ENCODE measurements around the gene PGR.

Gene PGR

DNA sequence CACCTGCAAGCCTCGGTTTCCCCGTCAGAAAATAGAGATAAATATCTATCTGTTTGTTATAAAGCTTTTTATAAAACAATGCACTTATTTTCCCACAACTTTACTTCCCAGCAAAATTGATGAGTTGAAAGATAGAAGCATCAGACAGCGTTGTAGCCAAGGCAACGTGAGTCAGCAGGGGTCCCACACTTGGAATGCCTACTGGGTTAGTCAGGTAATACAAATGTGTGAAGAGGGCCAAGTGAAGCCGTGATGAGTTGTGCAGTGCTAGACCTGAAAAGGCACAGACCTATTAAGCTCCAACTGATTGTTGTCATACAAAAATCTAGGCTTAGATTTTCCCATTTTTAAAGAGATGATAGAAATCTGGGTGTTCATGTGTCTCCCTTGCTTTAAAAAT, 118.7 kb downstream of the PGR start:
- DNase-seq (ENCODE audit: low spot score) = peak; percentile 33

- no peak for DNase-seq (ENCODE audit: low spot score)
Observed at GRCh38 chr11:101009690-101010055, 119.9 kb downstream of the PGR start.

GRCh38 chr11:101008961-101009689, 120.5 kb downstream of the PGR start:
- DNase-seq (ENCODE audit: low spot score) = no peak

DNA sequence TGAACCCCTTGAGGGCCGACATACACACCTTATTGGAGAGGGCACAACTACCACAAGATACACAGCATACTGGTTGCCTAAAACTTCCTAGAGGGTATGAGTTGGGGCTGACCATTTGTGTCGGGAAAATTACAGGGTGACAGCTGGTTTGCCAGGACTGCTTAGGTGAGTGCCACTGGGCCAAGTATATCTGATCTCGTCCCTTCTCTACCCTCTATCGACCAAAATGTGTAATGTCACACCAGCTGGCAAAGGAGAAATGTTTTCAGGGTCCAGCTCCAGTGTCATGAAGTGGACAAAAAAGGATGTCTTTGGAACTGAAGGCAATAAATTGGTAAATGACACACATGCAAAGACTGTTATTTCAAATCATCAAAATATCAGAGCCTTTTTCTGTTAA, 126.1 kb downstream of the PGR start:
- no peak for DNase-seq (ENCODE audit: low spot score)

DNA sequence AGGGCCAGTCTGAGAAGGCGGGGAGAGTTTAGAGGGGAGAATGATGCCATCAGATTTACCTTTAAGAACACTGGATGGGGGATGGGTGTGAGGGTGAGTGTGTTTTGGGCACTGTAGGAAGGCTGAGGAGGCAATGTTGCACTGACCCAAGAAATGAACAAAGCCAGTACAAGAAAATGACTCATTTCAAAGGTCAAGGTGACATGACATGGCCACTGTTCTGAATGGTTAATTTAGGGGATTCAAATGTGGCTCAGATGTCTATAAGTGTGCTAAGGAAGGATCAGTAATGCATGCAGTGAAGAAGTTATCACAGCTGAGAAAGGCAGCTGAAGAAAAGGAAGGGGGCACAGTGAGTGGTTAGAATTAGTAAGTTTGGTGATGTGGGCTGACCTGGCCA, 129.9 kb downstream of the PGR start:
- no peak for DNase-seq (ENCODE audit: low spot score)

GRCh38 chr11:100994966-100995365, 134.6 kb downstream of the PGR start:
- no peak for DNase-seq (ENCODE audit: low spot score)

DNA sequence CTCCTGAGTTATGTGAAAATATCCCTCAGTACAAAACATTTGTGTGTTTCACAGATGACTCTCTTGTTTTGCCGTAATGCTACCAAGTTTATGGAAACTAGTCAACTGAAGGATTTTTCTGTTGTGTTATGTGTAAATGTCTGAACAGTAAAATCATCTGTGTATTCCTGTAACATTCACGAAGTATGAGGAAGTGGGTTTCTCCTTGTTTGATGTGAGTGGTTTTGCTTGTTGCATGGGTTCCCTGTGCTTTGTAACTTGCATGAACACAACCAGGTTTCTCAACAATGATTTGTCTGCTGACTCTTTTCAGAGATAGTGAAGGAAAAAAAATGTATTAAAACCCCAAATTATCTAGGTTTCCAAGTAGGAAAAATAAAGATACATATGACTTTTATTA, 138.1 kb downstream of the PGR start:
- no peak for DNase-seq (ENCODE audit: low spot score)

DNA sequence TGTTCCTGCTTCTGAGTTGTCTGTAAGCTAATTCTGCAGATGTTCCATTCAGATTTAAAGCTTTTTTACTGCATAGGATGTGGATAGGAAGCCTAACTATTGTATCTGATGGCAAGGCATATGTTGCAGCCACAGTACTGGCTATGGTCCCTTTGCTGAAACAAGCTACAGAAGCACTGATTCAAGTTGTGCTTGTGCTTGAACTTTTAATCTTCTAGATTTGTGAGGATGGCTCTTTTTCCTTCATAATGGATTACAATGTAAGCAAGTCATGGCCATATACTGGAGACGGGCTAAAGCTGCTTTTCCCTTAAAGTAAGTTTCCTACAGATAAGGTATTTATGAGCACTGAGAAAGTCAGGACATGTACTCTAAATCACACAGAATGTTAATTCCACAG, 138.7 kb downstream of the PGR start:
- no peak for DNase-seq (ENCODE audit: low spot score)

- no peak for DNase-seq (ENCODE audit: low spot score)
Observed at GRCh38 chr11:100984668-100985067, 144.9 kb downstream of the PGR start.

DNA sequence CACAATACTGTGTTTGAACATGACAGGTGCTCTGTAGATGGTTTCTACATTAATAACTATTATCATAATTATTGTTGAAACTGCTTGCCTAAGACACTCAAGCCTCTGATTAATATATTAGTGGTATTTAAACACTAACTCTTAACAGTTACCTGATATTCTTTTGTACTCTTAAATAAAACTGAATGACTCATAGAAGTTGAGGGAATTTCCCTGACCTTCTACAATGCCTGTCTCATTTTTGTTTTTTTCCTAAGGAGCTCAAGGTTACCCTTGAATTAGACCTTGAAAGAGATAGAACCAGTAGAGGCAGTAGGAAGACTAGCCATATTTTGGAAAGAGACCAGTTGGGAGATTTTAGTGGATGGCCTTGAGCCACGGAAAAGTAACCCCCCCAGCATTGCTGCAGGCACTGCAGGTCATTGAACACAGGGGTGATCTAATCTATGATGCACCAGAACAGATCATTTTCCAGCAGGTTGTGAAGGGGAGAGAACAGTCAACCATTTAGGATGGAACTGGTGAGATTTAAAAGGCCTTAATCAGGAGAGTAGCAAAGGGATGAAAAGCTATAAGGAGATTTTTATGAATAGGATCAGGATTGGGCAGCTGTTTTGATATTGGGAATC, 148.3 kb downstream of the PGR start:
- DNase-seq (ENCODE audit: low spot score) = no peak

- DNase-seq (ENCODE audit: low spot score) = no peak
Observed at GRCh38 chr11:100980156-100980555, 149.5 kb downstream of the PGR start.
